Smooth muscle cell of the brain vasculature (primary cell): ENCODE measurements around the gene PTGS1.
"Not testable (repeated sequence)": the region's sequence is repeated elsewhere in the genome, so short reads cannot be mapped to it uniquely, and the experiment has no call there.

ENCODE experiments used
- DNase-seq: peaks from one replicate; pipeline ENCODE4 v3.0.0-alpha.2; 2012; ENCODE audit warnings: low read depth, low spot score

Gene PTGS1

GRCh38 chr9:122370869-122371755, at the start of gene PTGS1:
TSS of gene PTGS1 (plus strand) at chr9:122371024. CDS start at chr9:122371085, 61 bp downstream.
- no peak for DNase-seq

GRCh38 chr9:122322553-122322952, 48.3 kb upstream of the PTGS1 start:
- no peak for DNase-seq

- not testable (repeated sequence) for DNase-seq
Measured at GRCh38 chr9:122324665-122325064, 46.2 kb upstream of the PTGS1 start.

GRCh38 chr9:122325124-122325523, 45.7 kb upstream of the PTGS1 start:
- no peak for DNase-seq

- DNase-seq: no peak
Measured at GRCh38 chr9:122327175-122327574, 43.6 kb upstream of the PTGS1 start.

- no peak for DNase-seq
Measured at GRCh38 chr9:122329597-122329996, 41.2 kb upstream of the PTGS1 start.

GRCh38 chr9:122330466-122330865, 40.4 kb upstream of the PTGS1 start:
- not testable (repeated sequence) for DNase-seq

- DNase-seq: no peak
Measured at GRCh38 chr9:122331523-122331927, 39.3 kb upstream of the PTGS1 start.

- no peak for DNase-seq
Measured at GRCh38 chr9:122332083-122332482, 38.7 kb upstream of the PTGS1 start.

GRCh38 chr9:122332644-122333043, 38.2 kb upstream of the PTGS1 start:
- no peak for DNase-seq

GRCh38 chr9:122333169-122333808, 37.5 kb upstream of the PTGS1 start:
- DNase-seq: no peak

- no peak for DNase-seq
Measured at GRCh38 chr9:122334916-122335315, 35.9 kb upstream of the PTGS1 start.

- no peak for DNase-seq
Measured at GRCh38 chr9:122336189-122336588, 34.6 kb upstream of the PTGS1 start.

GRCh38 chr9:122336866-122337555, 33.8 kb upstream of the PTGS1 start:
- no peak for DNase-seq

- no peak for DNase-seq
Measured at GRCh38 chr9:122337556-122337929, 33.3 kb upstream of the PTGS1 start.

- no peak for DNase-seq
Measured at GRCh38 chr9:122338536-122338935, 32.3 kb upstream of the PTGS1 start.

- DNase-seq: no peak
Measured at GRCh38 chr9:122338994-122339393, 31.8 kb upstream of the PTGS1 start.

- DNase-seq: no peak
Measured at GRCh38 chr9:122339579-122339978, 31.2 kb upstream of the PTGS1 start.

GRCh38 chr9:122340161-122340560, 30.7 kb upstream of the PTGS1 start:
- no peak for DNase-seq

GRCh38 chr9:122342323-122343050, 28.3 kb upstream of the PTGS1 start:
- no peak for DNase-seq

GRCh38 chr9:122346478-122347347, 24.1 kb upstream of the PTGS1 start:
- DNase-seq: no peak
